Retinal pigment epithelial cell (primary cell): ENCODE measurements around the gene MLPH.

Experiments used
- DNase-seq: peaks from one replicate; pipeline ENCODE4 v3.0.0-alpha.2; 2010; ENCODE audit warnings: low read depth
- H3K4me3 ChIP-seq: 2 replicates; pipeline ENCODE4 v1.5.1; 2011; ENCODE audit warnings: mild to moderate bottlenecking, low read length, control low read depth, moderate library complexity
- CTCF ChIP-seq: conservative IDR thresholded peaks from 2 replicates; pipeline ENCODE4 v1.5.1; 2011; ENCODE audit warnings: low read depth, low read length, control low read depth, inconsistent platforms

The MLPH gene

GRCh38 chr2:237530472-237531433, 43.7 kb downstream of the MLPH start:
- no peak for TF ChIP-seq CTCF
- no peak for DNase-seq
- no peak overlapping the region for H3K4me3 ChIP-seq

- no peak for DNase-seq
- H3K4me3 ChIP-seq = no peak overlapping the region
- no peak for TF ChIP-seq CTCF
Measured at GRCh38 chr2:237532160-237532559, 45.1 kb downstream of the MLPH start.

GRCh38 chr2:237533668-237534161, 46.7 kb downstream of the MLPH start:
- no peak overlapping the region for H3K4me3 ChIP-seq
- no peak for DNase-seq
- no peak for TF ChIP-seq CTCF

GRCh38 chr2:237534380-237534779, 47.3 kb downstream of the MLPH start:
- TF ChIP-seq CTCF = no peak
- H3K4me3 ChIP-seq = no peak overlapping the region
- no peak for DNase-seq

- no peak overlapping the region for H3K4me3 ChIP-seq
- DNase-seq = no peak
- TF ChIP-seq CTCF = no peak
Measured at GRCh38 chr2:237535385-237536082, 48.5 kb downstream of the MLPH start.

GRCh38 chr2:237536083-237536415, 49.0 kb downstream of the MLPH start:
- H3K4me3 ChIP-seq = no peak overlapping the region
- DNase-seq = no peak
- TF ChIP-seq CTCF = no peak
